Testis (tissue), 2 donors: ENCODE results near the gene PEAR1.

Experiments
- POLR2A ChIP-seq: fragments of 450-650 bp; IDR thresholded peaks from one replicate; pipeline ENCODE4 v1.6.1; 2017; ENCODE audit warnings: antibody characterized with exemption, mild to moderate bottlenecking, moderate library complexity
- TF ChIP-seq, protein P1 (sequence below), 3 experiments: fragments of 450-650 bp in 2 of 3; fragments of 200-600 bp in 1 of 3; sonication (generic) in 1 of 3; IDR thresholded peaks; one replicate each; pipeline ENCODE4 v1.5.1; 2016 to 2019; ENCODE audit warnings: antibody characterized with exemption in 3 of 3, mild to moderate bottlenecking in 2 of 3, moderate library complexity in 1 of 3

DNA sequence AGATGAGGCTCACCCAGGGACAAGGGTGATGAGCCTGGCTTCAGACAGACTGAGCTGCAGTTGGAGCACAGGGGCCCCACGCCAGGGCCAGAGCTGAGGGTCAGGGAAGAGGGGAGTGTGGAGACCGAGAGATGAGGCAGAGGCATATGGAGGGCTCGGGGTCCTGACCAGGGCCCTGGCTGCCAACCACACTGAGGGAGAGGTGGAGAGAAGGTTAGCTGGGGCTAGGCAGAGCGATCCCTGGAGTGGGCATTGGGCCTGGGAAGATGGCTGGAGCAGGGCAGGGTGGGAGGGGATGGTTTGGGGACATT is 8.0 kb downstream of the PEAR1 start:
- TF ChIP-seq, protein P1, sequence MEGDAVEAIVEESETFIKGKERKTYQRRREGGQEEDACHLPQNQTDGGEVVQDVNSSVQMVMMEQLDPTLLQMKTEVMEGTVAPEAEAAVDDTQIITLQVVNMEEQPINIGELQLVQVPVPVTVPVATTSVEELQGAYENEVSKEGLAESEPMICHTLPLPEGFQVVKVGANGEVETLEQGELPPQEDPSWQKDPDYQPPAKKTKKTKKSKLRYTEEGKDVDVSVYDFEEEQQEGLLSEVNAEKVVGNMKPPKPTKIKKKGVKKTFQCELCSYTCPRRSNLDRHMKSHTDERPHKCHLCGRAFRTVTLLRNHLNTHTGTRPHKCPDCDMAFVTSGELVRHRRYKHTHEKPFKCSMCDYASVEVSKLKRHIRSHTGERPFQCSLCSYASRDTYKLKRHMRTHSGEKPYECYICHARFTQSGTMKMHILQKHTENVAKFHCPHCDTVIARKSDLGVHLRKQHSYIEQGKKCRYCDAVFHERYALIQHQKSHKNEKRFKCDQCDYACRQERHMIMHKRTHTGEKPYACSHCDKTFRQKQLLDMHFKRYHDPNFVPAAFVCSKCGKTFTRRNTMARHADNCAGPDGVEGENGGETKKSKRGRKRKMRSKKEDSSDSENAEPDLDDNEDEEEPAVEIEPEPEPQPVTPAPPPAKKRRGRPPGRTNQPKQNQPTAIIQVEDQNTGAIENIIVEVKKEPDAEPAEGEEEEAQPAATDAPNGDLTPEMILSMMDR (IDR thresholded peaks at IDR 0.05): no peak
- TF ChIP-seq POLR2A: no peak
